Neural cell (in vitro differentiated cells): ENCODE data around the gene ARHGDIB. TPM values are rescaled to one million over a fixed set of nuclear protein-coding genes. Genes with fewer than 3 reads are reported as not detected.

Experiments used
- H2AFZ ChIP-seq: fragments of 200-600, 300-800 bp; sonication (generic), shearing (Covaris generic); 2 replicates; pipeline ENCODE4 v1.6.0; 2014; ENCODE audit warnings: low read depth, mild to moderate bottlenecking, antibody characterized with exemption, low read length, moderate library complexity
- H3F3A ChIP-seq: fragments of 200-600 bp; shearing (Covaris generic); 2 replicates; pipeline ENCODE4 v1.6.1; 2016; ENCODE audit warnings: mild to moderate bottlenecking, moderate library complexity, mixed read lengths, antibody characterized with exemption, low read length; ENCODE audit not compliant: insufficient read depth, poor library complexity, severe bottlenecking
- H3K27ac ChIP-seq: fragments of 200-600, 300-800 bp; sonication (generic), shearing (Covaris generic); 2 replicates; pipeline ENCODE4 v1.5.1; 2014; ENCODE audit warnings: mild to moderate bottlenecking, low read length, moderate library complexity
- H3K27me3 ChIP-seq: fragments of 300-800, 200-600 bp; sonication (generic), shearing (Covaris generic); 2 replicates; pipeline ENCODE4 v1.6.0; 2014; ENCODE audit warnings: mild to moderate bottlenecking, low read depth, low read length, moderate library complexity; ENCODE audit not compliant: insufficient read depth
- H3K36me3 ChIP-seq: fragments of 300-800, 200-600 bp; sonication (generic), shearing (Covaris generic); 2 replicates; pipeline ENCODE4 v1.5.1; 2014; ENCODE audit warnings: mild to moderate bottlenecking, antibody characterized with exemption, low read length, moderate library complexity; ENCODE audit not compliant: insufficient read depth
- H3K4me2 ChIP-seq: fragments of 300-800, 200-600 bp; sonication (generic), shearing (Covaris generic); 2 replicates; pipeline ENCODE4 v1.6.0; 2014; ENCODE audit warnings: mild to moderate bottlenecking, low read length
- H3K4me3 ChIP-seq: fragments of 300-800, 200-600 bp; sonication (generic), shearing (Covaris generic); 2 replicates; pipeline ENCODE4 v1.5.1; 2014; ENCODE audit warnings: mild to moderate bottlenecking, low read length, moderate library complexity
- H3K79me2 ChIP-seq: fragments of 200-600 bp; shearing (Covaris generic); replicated peaks from 2 replicates; pipeline ENCODE4 v1.6.0; 2014; ENCODE audit warnings: mild to moderate bottlenecking, low read length, moderate library complexity; ENCODE audit not compliant: insufficient read depth
- H3K9ac ChIP-seq: fragments of 300-800, 200-600 bp; sonication (generic), shearing (Covaris generic); 2 replicates; pipeline ENCODE4 v1.6.1; 2016; ENCODE audit warnings: mild to moderate bottlenecking, low read length, mixed read lengths
- H3K9me2 ChIP-seq: fragments of 200-600 bp; shearing (Covaris generic); 2 replicates; pipeline ENCODE4 v1.6.1; 2016; ENCODE audit warnings: mild to moderate bottlenecking, low read length, mixed read lengths; ENCODE audit not compliant: insufficient read depth
- H3K9me3 ChIP-seq: fragments of 200-600, 300-800 bp; sonication (generic), shearing (Covaris generic); 2 replicates; pipeline ENCODE4 v1.6.1; 2016; ENCODE audit warnings: mild to moderate bottlenecking, mixed run types, low read length, moderate library complexity, mixed read lengths
- H4K20me1 ChIP-seq: fragments of 200-600 bp; shearing (Covaris generic); 2 replicates; pipeline ENCODE4 v1.6.1; 2016; ENCODE audit warnings: mild to moderate bottlenecking, mixed run types; ENCODE audit not compliant: insufficient read depth
- CTCF ChIP-seq: fragments of 450-650 bp; IDR thresholded peaks from 2 replicates; pipeline ENCODE4 v1.5.1; 2014; ENCODE audit warnings: antibody characterized with exemption, mild to moderate bottlenecking, moderate library complexity; ENCODE audit not compliant: poor library complexity, severe bottlenecking
- EP300 ChIP-seq: fragments of 450-650 bp; conservative IDR thresholded peaks from 2 replicates; pipeline ENCODE4 v1.6.1; 2014; ENCODE audit warnings: antibody characterized with exemption, mild to moderate bottlenecking, moderate library complexity; ENCODE audit not compliant: poor library complexity, severe bottlenecking
- EZH2 ChIP-seq: fragments of 200-600, 300-800 bp; shearing (Covaris generic), sonication (generic); IDR thresholded peaks from 2 replicates; pipeline ENCODE4 v1.6.1; 2014; ENCODE audit warnings: antibody characterized with exemption, low read length, borderline replicate concordance, mild to moderate bottlenecking; ENCODE audit not compliant: insufficient read depth, poor library complexity, severe bottlenecking
- MXI1 ChIP-seq: fragments of 450-650 bp; conservative IDR thresholded peaks from 2 replicates; pipeline ENCODE4 v1.6.1; 2014; ENCODE audit warnings: antibody characterized with exemption, mild to moderate bottlenecking; ENCODE audit not compliant: poor library complexity, severe bottlenecking
- POLR2AphosphoS5 ChIP-seq: IDR thresholded peaks from 2 replicates; pipeline ENCODE4 v1.6.1; 2012
- RAD21 ChIP-seq: fragments of 450-650 bp; conservative IDR thresholded peaks from 2 replicates; pipeline ENCODE4 v1.6.1; 2014; ENCODE audit warnings: antibody characterized with exemption, mild to moderate bottlenecking, moderate library complexity
- REST ChIP-seq: IDR thresholded peaks from 2 replicates; pipeline ENCODE4 v1.6.1; 2012; ENCODE audit warnings: borderline replicate concordance
- SMC3 ChIP-seq: fragments of 450-650 bp; conservative IDR thresholded peaks from 2 replicates; pipeline ENCODE4 v1.6.1; 2014; ENCODE audit warnings: antibody characterized with exemption, mild to moderate bottlenecking, moderate library complexity; ENCODE audit not compliant: poor library complexity
- TAF1 ChIP-seq: IDR thresholded peaks from 2 replicates; pipeline ENCODE4 v1.6.1; 2012; ENCODE audit warnings: low read depth
- polyA plus RNA-seq: library from polyadenylated mRNA; depleted of rRNA; stranded (reverse); fragments of >200 nt; gene quantifications from 2 replicates; pipeline ENCODE4 v1.2.3, GENCODE V29; 2014

Gene ARHGDIB
- polyA plus RNA-seq, 1 donor from 2014 or later, result 7.7 TPM

- H3F3A ChIP-seq, result no peaks in the 10 kb centered on the region
- no peaks in the 10 kb centered on the region for H3K36me3 ChIP-seq
- H3K9ac ChIP-seq, result no peak overlapping the region
- TF ChIP-seq EP300 (no peak), EZH2 (no peak), TAF1 (no peak), POLR2AphosphoS5 (no peak), MXI1 (no peak), RAD21 (no peak)
- no peak overlapping the region for H3K27ac ChIP-seq
- no peaks in the 10 kb centered on the region for H4K20me1 ChIP-seq
- H3K9me3 ChIP-seq, result no peaks in the 10 kb centered on the region
- no peak overlapping the region for H2AFZ ChIP-seq
- H3K4me2 ChIP-seq, result no peak overlapping the region
- no peaks in the 10 kb centered on the region for H3K27me3 ChIP-seq
- no peaks in the 10 kb centered on the region for H3K79me2 ChIP-seq
- H3K4me3 ChIP-seq, result no peak overlapping the region
- no peaks in the 10 kb centered on the region for H3K9me2 ChIP-seq
Measured at GRCh38 chr12:14974633-14975032, 13.2 kb upstream of the ARHGDIB start.

GRCh38 chr12:14972816-14973215 lies 11.4 kb upstream of the ARHGDIB start, which contains the start of gene PDE6H:
Gene PDE6H, plus strand, starts transcription at chr12:14973042. Its CDS starts 4,971 bp downstream, at chr12:14978013.
- Histone ChIP-seq H3K9me2 (no peaks in the 10 kb centered on the region), H3K4me2 (no peak within 1 kb of the TSS)

More at GRCh38 chr12:14972816-14973215, 11.4 kb upstream of the ARHGDIB start, which contains the start of gene PDE6H:
- no peaks in the 10 kb centered on the region for H3K27me3 ChIP-seq
- no peak for TF ChIP-seq MXI1
- TF ChIP-seq EP300, result no peak
- TF ChIP-seq SMC3, result no peak
- no peak for TF ChIP-seq RAD21
- TF ChIP-seq TAF1, result no peak
- TF ChIP-seq EZH2, result no peak
- TF ChIP-seq REST, result no peak
- no peak for TF ChIP-seq POLR2AphosphoS5
- no peak for TF ChIP-seq CTCF
- no peaks in the 10 kb centered on the region for H3K36me3 ChIP-seq
- no peaks in the 10 kb centered on the region for H4K20me1 ChIP-seq
- H3K4me3 ChIP-seq, result no peak within 1 kb of the TSS
- H3K9me3 ChIP-seq, result no peaks in the 10 kb centered on the region
- no peaks in the 10 kb centered on the region for H3K79me2 ChIP-seq
- no peak within 1 kb of the TSS for H3K27ac ChIP-seq
- H2AFZ ChIP-seq, result no peak within 1 kb of the TSS
- H3F3A ChIP-seq, result no peaks in the 10 kb centered on the region
- no peak within 1 kb of the TSS for H3K9ac ChIP-seq
